Thyroid gland (tissue), 4 donors: ENCODE measurements around the gene AP4S1. TPM values are rescaled to one million over a fixed set of nuclear protein-coding genes. Genes with fewer than 3 reads are reported as not detected.
A peak's percentile ranks its signal among the peaks of the same experiment; 100 is the strongest.

Experiments
- DNase-seq, 2 donors: peaks; one replicate each; pipeline ENCODE4 v3.0.0-alpha.2; 2019
- H3K27ac ChIP-seq, 3 donors: fragments of 200-600 bp; sonication (generic); 1 replicate in 2 of 3; 2 replicates in 1 of 3; pipeline ENCODE4 v1.5.1; 2016 to 2019; ENCODE audit warnings: mild to moderate bottlenecking in 1 of 3, moderate library complexity in 1 of 3
- H3K27me3 ChIP-seq: fragments of 200-600 bp; sonication (generic); one replicate; pipeline ENCODE4 v1.5.1; 2019
- H3K36me3 ChIP-seq, 2 donors: fragments of 200-600 bp; sonication (generic); one replicate each; pipeline ENCODE4 v1.5.1; 2016 to 2019
- H3K4me1 ChIP-seq, 2 donors: fragments of 200-600 bp; sonication (generic); one replicate each; pipeline ENCODE4 v1.5.1; 2017 to 2019
- H3K4me3 ChIP-seq, 3 donors: fragments of 200-600 bp; sonication (generic); replicated peaks in 1 of 3; 1 replicate in 2 of 3; 2 replicates in 1 of 3; pipeline ENCODE4 v1.5.1; 2016; ENCODE audit warnings: mild to moderate bottlenecking in 1 of 3
- H3K9me3 ChIP-seq: fragments of 200-600 bp; sonication (generic); one replicate; pipeline ENCODE4 v1.5.1; 2017
- CTCF ChIP-seq, 6 experiments: fragments of 200-600 bp in 3 of 6; fragments of 450-650 bp in 3 of 6; sonication (generic) in 3 of 6; IDR thresholded peaks; one replicate each; pipeline ENCODE4 v1.5.1; 2016 to 2019; ENCODE audit warnings: antibody characterized with exemption in 6 of 6, mild to moderate bottlenecking in 2 of 6, inconsistent platforms in 1 of 6, moderate library complexity in 1 of 6
- POLR2A ChIP-seq, 2 donors: fragments of 450-650 bp; IDR thresholded peaks; one replicate each; pipeline ENCODE4 v1.6.1; 2017; ENCODE audit warnings: antibody characterized with exemption in 2 of 2, mild to moderate bottlenecking in 2 of 2, moderate library complexity in 1 of 2
- WGBS, 2 donors: methylation state at CpG; one replicate each; pipeline ENCODE4 v1.1.5; 2017; 5-methylcytosine and 5-hydroxymethylcytosine counted together
- intact Hi-C: fragments of 100-400 bp; cut with DNase I; formaldehyde crosslinking; loops from one replicate; pipeline ENCODE4 v1.15.1; 2023
- total RNA-seq, 4 donors: library from RNA; depleted of rRNA; stranded (reverse); fragments of >200 nt; gene quantifications; one replicate each; pipeline ENCODE4 v1.2.3, GENCODE V29; 2016

The AP4S1 gene
- total RNA-seq, 4 donors from 2014 or later = 19.5 to 33.9 (median 24.3) TPM

- H3K9me3 ChIP-seq = no peaks in the 10 kb centered on the region
- intact Hi-C loops = no loop called here
- peaks cover 15 to 31% of the 10 kb centered on the region in 2 donors for H3K36me3 ChIP-seq
- no peaks in the 10 kb centered on the region for H3K27me3 ChIP-seq
- no peak for DNase-seq
- peaks cover 3 to 14% of the 10 kb centered on the region in 2 donors for H3K4me1 ChIP-seq
- H3K27ac ChIP-seq = no peak overlapping the region
- 93 to 96% methylated on average over 7 of the region's 7 CpGs for WGBS, 2 donors
- TF ChIP-seq CTCF (IDR thresholded peaks at IDR 0.05) (no peak), POLR2A (IDR thresholded peaks at IDR 0.05) (no peak)
- no peak overlapping the region for H3K4me3 ChIP-seq
Observed at GRCh38 chr14:31126680-31127079, 101.2 kb downstream of the AP4S1 start.

GRCh38 chr14:31127690-31128089 is 102.2 kb downstream of the AP4S1 start:
- H3K36me3 ChIP-seq = peaks cover 13 to 26% of the 10 kb centered on the region in 2 donors
- DNase-seq = no peak
- intact Hi-C loops = no loop called here
- TF ChIP-seq CTCF (IDR thresholded peaks at IDR 0.05) (no peak), POLR2A (IDR thresholded peaks at IDR 0.05) (no peak)
- no peaks in the 10 kb centered on the region for H3K27me3 ChIP-seq
- peaks cover 3 to 14% of the 10 kb centered on the region in 2 donors for H3K4me1 ChIP-seq
- no peaks in the 10 kb centered on the region for H3K9me3 ChIP-seq
- H3K4me3 ChIP-seq = no peak overlapping the region
- H3K27ac ChIP-seq = peak overlapping the region; percentile 39 to 49 (median 46)

- intact Hi-C loops = no loop called here
- 83 to 87% methylated on average over 18 of the region's 18 CpGs for WGBS, 2 donors
- peaks cover 20 to 31% of the 10 kb centered on the region in 2 donors for H3K36me3 ChIP-seq
- H3K27me3 ChIP-seq = no peaks in the 10 kb centered on the region
- H3K4me3 ChIP-seq = no peak overlapping the region
- H3K27ac ChIP-seq = peak overlapping the region; percentile 2 to 46 (median 39)
- no peak for DNase-seq
- H3K4me1 ChIP-seq = peaks cover 3 to 14% of the 10 kb centered on the region in 2 donors
- no peaks in the 10 kb centered on the region for H3K9me3 ChIP-seq
- TF ChIP-seq POLR2A (IDR thresholded peaks at IDR 0.05) = no peak
- TF ChIP-seq CTCF (IDR thresholded peaks at IDR 0.05) = no peak
Observed at GRCh38 chr14:31128601-31129526, 103.4 kb downstream of the AP4S1 start.

GRCh38 chr14:31133133-31133532 is 107.7 kb downstream of the AP4S1 start:
- no peak for TF ChIP-seq POLR2A (IDR thresholded peaks at IDR 0.05)
- TF ChIP-seq CTCF (IDR thresholded peaks at IDR 0.05) = no peak
- Histone ChIP-seq H3K27me3 (no peaks in the 10 kb centered on the region), H3K4me3 (no peak overlapping the region), H3K4me1 (peaks cover 11 to 17% of the 10 kb centered on the region in 2 donors), H3K36me3 (peaks cover 19 to 40% of the 10 kb centered on the region in 2 donors), H3K27ac (no peak overlapping the region), H3K9me3 (no peaks in the 10 kb centered on the region)
- WGBS, 2 donors = 94 to 96% methylated on average over 6 of the region's 6 CpGs
- DNase-seq = no peak
- intact Hi-C loops = no loop called here
